Pulmonary artery endothelial cell (primary cell): ENCODE data around the gene TNFAIP8L3. TPM values are rescaled to one million over a fixed set of nuclear protein-coding genes. Genes with fewer than 3 reads are reported as not detected.

Experiments
- DNase-seq: peaks from one replicate; pipeline ENCODE4 v3.0.0-alpha.2; 2011; ENCODE audit warnings: low read depth, low spot score
- total RNA-seq: library from RNA; depleted of rRNA; stranded (reverse); fragments of >200 nt; gene quantifications from 2 replicates; pipeline ENCODE4 v1.2.3, GENCODE V29; 2014

Gene TNFAIP8L3
- total RNA-seq, 1 donor from 2014 or later, result 62.5 TPM

- DNase-seq, result no peak
These were observed 4.0 kb downstream of the TNFAIP8L3 start for GRCh38 chr15:51090753-51091152.

GRCh38 chr15:51089699-51090453, 4.8 kb downstream of the TNFAIP8L3 start:
- DNase-seq, result no peak

GRCh38 chr15:51089041-51089440, 5.7 kb downstream of the TNFAIP8L3 start:
- no peak for DNase-seq

GRCh38 chr15:51088585-51088984, 6.1 kb downstream of the TNFAIP8L3 start:
- DNase-seq, result no peak

GRCh38 chr15:51087513-51087912, 7.2 kb downstream of the TNFAIP8L3 start:
- no peak for DNase-seq

GRCh38 chr15:51086409-51086808, 8.3 kb downstream of the TNFAIP8L3 start:
- DNase-seq, result no peak

GRCh38 chr15:51085764-51086163, 8.9 kb downstream of the TNFAIP8L3 start:
- no peak for DNase-seq

- no peak for DNase-seq
These were observed 11.0 kb downstream of the TNFAIP8L3 start for GRCh38 chr15:51083641-51084166.

GRCh38 chr15:51082246-51082645, 12.5 kb downstream of the TNFAIP8L3 start:
- DNase-seq, result no peak

GRCh38 chr15:51080286-51080685, 14.4 kb downstream of the TNFAIP8L3 start:
- DNase-seq, result no peak

- no peak for DNase-seq
These were observed 15.5 kb downstream of the TNFAIP8L3 start for GRCh38 chr15:51079226-51079625.

- no peak for DNase-seq
These were observed 17.2 kb downstream of the TNFAIP8L3 start for GRCh38 chr15:51077221-51078153.

GRCh38 chr15:51076524-51077220, 18.0 kb downstream of the TNFAIP8L3 start:
- no peak for DNase-seq

- no peak for DNase-seq
These were observed 18.7 kb downstream of the TNFAIP8L3 start for GRCh38 chr15:51075826-51076523.

- DNase-seq, result no peak
These were observed 19.3 kb downstream of the TNFAIP8L3 start for GRCh38 chr15:51075364-51075763.

GRCh38 chr15:51074926-51075325, 19.8 kb downstream of the TNFAIP8L3 start:
- DNase-seq, result no peak

GRCh38 chr15:51071578-51071977, 23.1 kb downstream of the TNFAIP8L3 start:
- DNase-seq, result no peak

- no peak for DNase-seq
These were observed 24.7 kb downstream of the TNFAIP8L3 start for GRCh38 chr15:51069983-51070382.

GRCh38 chr15:51067510-51067909, 27.2 kb downstream of the TNFAIP8L3 start:
- no peak for DNase-seq

- DNase-seq, result no peak
These were observed 28.9 kb downstream of the TNFAIP8L3 start for GRCh38 chr15:51065781-51066180.

GRCh38 chr15:51065261-51065660, 29.4 kb downstream of the TNFAIP8L3 start:
- no peak for DNase-seq
